Breast epithelium (tissue), 3 donors: ENCODE data around the gene RADIL.

ENCODE experiments used
- POLR2A ChIP-seq: fragments of 450-650 bp; IDR thresholded peaks from one replicate; pipeline ENCODE4 v1.6.1; 2016; ENCODE audit warnings: antibody characterized with exemption, mild to moderate bottlenecking, moderate library complexity
- POLR2AphosphoS5 ChIP-seq, 3 donors: sonication (generic); formaldehyde crosslinking; IDR thresholded peaks; one replicate each; pipeline ENCODE4 v1.6.1; 2017; ENCODE audit warnings: antibody characterized with exemption in 3 of 3
- TF ChIP-seq, protein P1 (sequence below), 3 donors: fragments of 450-650 bp; IDR thresholded peaks; one replicate each; pipeline ENCODE4 v1.5.1; 2016 to 2017; ENCODE audit warnings: antibody characterized with exemption in 3 of 3, mild to moderate bottlenecking in 3 of 3, moderate library complexity in 3 of 3

DNA sequence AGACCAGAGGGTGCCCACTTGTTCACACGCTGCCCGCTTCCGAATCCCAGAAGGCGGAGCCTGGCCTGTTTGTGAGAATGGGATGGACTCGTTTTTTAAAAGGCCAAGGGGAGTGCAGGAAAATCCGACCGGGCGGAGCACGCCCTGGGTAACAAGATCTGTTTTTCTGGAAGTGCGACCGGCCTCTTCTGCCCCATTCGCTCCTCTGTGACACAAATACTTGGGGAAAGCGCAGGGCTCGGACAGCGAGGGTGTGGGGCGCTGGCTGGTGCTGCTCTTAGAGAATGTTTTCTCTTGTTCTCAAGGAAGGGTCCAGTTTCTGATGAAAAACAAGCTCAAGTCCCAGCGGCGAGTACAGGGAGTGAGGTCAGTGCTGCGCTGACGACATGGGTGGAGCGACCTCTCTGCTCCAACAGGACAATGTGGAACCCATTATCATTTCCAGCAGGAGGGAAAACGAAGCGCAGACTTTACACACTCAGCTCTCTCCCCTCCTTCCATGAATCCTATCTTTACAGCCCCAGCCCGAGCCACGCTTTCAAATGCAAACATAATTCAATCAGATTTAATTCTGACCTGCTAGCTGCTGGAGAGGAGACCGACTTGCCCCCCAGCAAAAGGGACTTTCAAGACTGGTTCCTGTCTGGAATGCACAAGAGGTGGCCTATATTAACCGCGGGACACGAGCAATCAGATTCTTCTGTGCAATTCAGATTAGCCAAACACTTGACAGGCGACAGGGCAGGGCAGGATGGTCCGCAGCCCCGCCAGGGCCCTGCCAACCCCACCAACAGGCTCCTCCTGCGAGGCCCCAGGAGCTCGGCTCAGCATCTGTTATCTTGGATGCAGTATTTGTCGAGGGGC lies 1.1 kb downstream of the RADIL start:
- no peak for TF ChIP-seq POLR2A
- TF ChIP-seq, protein P1, sequence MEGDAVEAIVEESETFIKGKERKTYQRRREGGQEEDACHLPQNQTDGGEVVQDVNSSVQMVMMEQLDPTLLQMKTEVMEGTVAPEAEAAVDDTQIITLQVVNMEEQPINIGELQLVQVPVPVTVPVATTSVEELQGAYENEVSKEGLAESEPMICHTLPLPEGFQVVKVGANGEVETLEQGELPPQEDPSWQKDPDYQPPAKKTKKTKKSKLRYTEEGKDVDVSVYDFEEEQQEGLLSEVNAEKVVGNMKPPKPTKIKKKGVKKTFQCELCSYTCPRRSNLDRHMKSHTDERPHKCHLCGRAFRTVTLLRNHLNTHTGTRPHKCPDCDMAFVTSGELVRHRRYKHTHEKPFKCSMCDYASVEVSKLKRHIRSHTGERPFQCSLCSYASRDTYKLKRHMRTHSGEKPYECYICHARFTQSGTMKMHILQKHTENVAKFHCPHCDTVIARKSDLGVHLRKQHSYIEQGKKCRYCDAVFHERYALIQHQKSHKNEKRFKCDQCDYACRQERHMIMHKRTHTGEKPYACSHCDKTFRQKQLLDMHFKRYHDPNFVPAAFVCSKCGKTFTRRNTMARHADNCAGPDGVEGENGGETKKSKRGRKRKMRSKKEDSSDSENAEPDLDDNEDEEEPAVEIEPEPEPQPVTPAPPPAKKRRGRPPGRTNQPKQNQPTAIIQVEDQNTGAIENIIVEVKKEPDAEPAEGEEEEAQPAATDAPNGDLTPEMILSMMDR (IDR thresholded peaks at IDR 0.05), result no peak
- peak; percentile 13 to 54 (median 42) for TF ChIP-seq POLR2AphosphoS5 (IDR thresholded peaks at IDR 0.05)
